Astrocyte (in vitro differentiated cells and primary cell): ENCODE measurements around the gene CREM. TPM values are rescaled to one million over a fixed set of nuclear protein-coding genes. Genes with fewer than 3 reads are reported as not detected.
"Not testable (repeated sequence)": the region's sequence is repeated elsewhere in the genome, so short reads cannot be mapped to it uniquely, and the experiment has no call there.

Experiments used
- DNase-seq: peaks from one replicate; pipeline ENCODE4 v3.0.0-alpha.2; 2010; ENCODE audit warnings: low read depth
- FAIRE-seq: peaks from 2 replicates; lab custom pipeline; 2011; peaks lifted over from hg19 to GRCh38; lab: Jason Lieb, UNC
- H2AFZ ChIP-seq: 2 replicates; pipeline ENCODE4 v1.6.0; 2012; ENCODE audit warnings: low read depth, low read length, inconsistent platforms
- H3K27ac ChIP-seq: 2 replicates; pipeline ENCODE4 v1.5.1; 2011; ENCODE audit warnings: low read depth, low read length, inconsistent platforms
- H3K27me3 ChIP-seq: 2 replicates; pipeline ENCODE4 v1.6.0; 2011; ENCODE audit warnings: low read length, inconsistent platforms; ENCODE audit not compliant: insufficient read depth
- H3K36me3 ChIP-seq: 2 replicates; pipeline ENCODE4 v1.5.1; 2011; ENCODE audit warnings: low read length, inconsistent platforms; ENCODE audit not compliant: insufficient read depth
- H3K4me1 ChIP-seq: 2 replicates; pipeline ENCODE4 v1.5.1; 2011; ENCODE audit warnings: low read length, inconsistent platforms; ENCODE audit not compliant: insufficient read depth
- H3K4me2 ChIP-seq: 2 replicates; pipeline ENCODE4 v1.6.0; 2012; ENCODE audit warnings: low read length, inconsistent platforms
- H3K4me3 ChIP-seq: 2 replicates; pipeline ENCODE4 v1.5.1; 2011; ENCODE audit warnings: low read depth, mild to moderate bottlenecking, low read length, inconsistent platforms; ENCODE audit not compliant: insufficient read depth
- H3K79me2 ChIP-seq: 2 replicates; pipeline ENCODE4 v1.6.0; 2012; ENCODE audit warnings: mild to moderate bottlenecking, low read length, inconsistent platforms; ENCODE audit not compliant: insufficient read depth
- H3K9ac ChIP-seq: 2 replicates; pipeline ENCODE4 v1.6.0; 2012; ENCODE audit warnings: mild to moderate bottlenecking, low read length, inconsistent platforms
- H3K9me3 ChIP-seq: 2 replicates; pipeline ENCODE4 v1.5.1; 2012; ENCODE audit warnings: low read depth, mild to moderate bottlenecking, low read length, inconsistent platforms; ENCODE audit not compliant: insufficient read depth
- H4K20me1 ChIP-seq: 2 replicates; pipeline ENCODE4 v1.6.0; 2012; ENCODE audit warnings: low read length, inconsistent platforms; ENCODE audit not compliant: insufficient read depth
- H3K27ac Mint-ChIP-seq: one replicate; pipeline ENCODE4 v1.8.0; 2021; ENCODE audit warnings: mild to moderate bottlenecking, mixed read lengths; ENCODE audit not compliant: unreplicated experiment
- H3K27me3 Mint-ChIP-seq: one replicate; pipeline ENCODE4 v1.8.0; 2021; ENCODE audit warnings: low read depth, mixed read lengths; ENCODE audit not compliant: unreplicated experiment
- H3K36me3 Mint-ChIP-seq: one replicate; pipeline ENCODE4 v1.8.0; 2021; ENCODE audit warnings: low read depth, mixed read lengths; ENCODE audit not compliant: unreplicated experiment
- H3K4me1 Mint-ChIP-seq: one replicate; pipeline ENCODE4 v1.8.0; 2021; ENCODE audit warnings: low read depth, mixed read lengths; ENCODE audit not compliant: unreplicated experiment
- H3K4me3 Mint-ChIP-seq: one replicate; pipeline ENCODE4 v1.8.0; 2021; ENCODE audit warnings: mild to moderate bottlenecking, moderate library complexity, mixed read lengths; ENCODE audit not compliant: unreplicated experiment
- H3K9me3 Mint-ChIP-seq: one replicate; pipeline ENCODE4 v1.8.0; 2021; ENCODE audit warnings: mild to moderate bottlenecking, mixed read lengths; ENCODE audit not compliant: unreplicated experiment
- CTCF ChIP-seq: IDR thresholded peaks from 2 replicates; pipeline ENCODE4 v1.5.1; 2011; ENCODE audit warnings: low read depth, mild to moderate bottlenecking, inconsistent platforms, low read length, moderate library complexity; ENCODE audit not compliant: insufficient read depth
- EZH2 ChIP-seq: IDR thresholded peaks from 2 replicates; pipeline ENCODE4 v1.6.1; 2012; ENCODE audit warnings: mild to moderate bottlenecking, low read length, inconsistent platforms; ENCODE audit not compliant: insufficient read depth
- total RNA-seq: library from RNA; stranded (reverse); gene quantifications from 2 replicates; pipeline ENCODE4 v1.2.1, GENCODE V29; 2021

CREM gene
- total RNA-seq, 1 donor from 2014 or later = 38.3 TPM

- Mint-ChIP-seq H3K4me3 (no peak overlapping the region), H3K27me3 (no peaks in the 10 kb centered on the region), H3K9me3 (peaks cover 2% of the 10 kb centered on the region), H3K36me3 (peaks cover 12% of the 10 kb centered on the region), H3K27ac (peak overlapping the region; percentile 94), H3K4me1 (peaks cover 9% of the 10 kb centered on the region)
- no peak overlapping the region for H3K4me3 ChIP-seq
- peak overlapping the region; percentile 34 for H3K4me2 ChIP-seq
- peaks cover 89% of the 10 kb centered on the region for H3K79me2 ChIP-seq
- no peaks in the 10 kb centered on the region for H3K27me3 ChIP-seq
- no peak overlapping the region for H3K9ac ChIP-seq
- no peaks in the 10 kb centered on the region for H3K36me3 ChIP-seq
- peak; percentile 39 for FAIRE-seq
- DNase-seq = peak; percentile 73
- H3K27ac ChIP-seq = no peak overlapping the region
- no peak for TF ChIP-seq CTCF
- TF ChIP-seq EZH2 = no peak
- no peaks in the 10 kb centered on the region for H3K9me3 ChIP-seq
- H3K4me1 ChIP-seq = peaks cover 10% of the 10 kb centered on the region
- H4K20me1 ChIP-seq = peaks cover 53% of the 10 kb centered on the region
- H2AFZ ChIP-seq = no peak overlapping the region
These were observed 46.9 kb upstream of the CREM start for GRCh38 chr10:35079763-35080162.

GRCh38 chr10:35080261-35080660, 46.4 kb upstream of the CREM start:
- H3K27ac ChIP-seq, H2AFZ ChIP-seq, DNase-seq, H3K27me3 ChIP-seq, H3K9ac ChIP-seq, H3K27ac Mint-ChIP-seq, H3K36me3 ChIP-seq, H3K4me1 Mint-ChIP-seq, H3K4me2 ChIP-seq, H3K4me3 ChIP-seq, H3K4me3 Mint-ChIP-seq, H3K4me1 ChIP-seq, H3K9me3 Mint-ChIP-seq, H3K9me3 ChIP-seq, FAIRE-seq, H3K27me3 Mint-ChIP-seq: not testable (repeated sequence)
- peaks cover 12% of the 10 kb centered on the region for H3K36me3 Mint-ChIP-seq
- peaks cover 49% of the 10 kb centered on the region for H4K20me1 ChIP-seq
- peaks cover 88% of the 10 kb centered on the region for H3K79me2 ChIP-seq

- FAIRE-seq = no peak
- TF ChIP-seq CTCF (no peak), EZH2 (no peak)
- Mint-ChIP-seq H3K9me3 (peaks cover 2% of the 10 kb centered on the region), H3K27me3 (no peaks in the 10 kb centered on the region), H3K27ac (no peak overlapping the region), H3K36me3 (peaks cover 11% of the 10 kb centered on the region), H3K4me3 (no peak overlapping the region), H3K4me1 (peaks cover 9% of the 10 kb centered on the region)
- peaks cover 8% of the 10 kb centered on the region for H3K4me1 ChIP-seq
- H3K9me3 ChIP-seq = no peaks in the 10 kb centered on the region
- peaks cover 98% of the 10 kb centered on the region for H3K79me2 ChIP-seq
- no peak overlapping the region for H3K27ac ChIP-seq
- H3K27me3 ChIP-seq = no peaks in the 10 kb centered on the region
- H3K9ac ChIP-seq = no peak overlapping the region
- H3K4me2 ChIP-seq = no peak overlapping the region
- no peak overlapping the region for H3K4me3 ChIP-seq
- H2AFZ ChIP-seq = no peak overlapping the region
- H4K20me1 ChIP-seq = peaks cover 73% of the 10 kb centered on the region
- no peak for DNase-seq
- no peaks in the 10 kb centered on the region for H3K36me3 ChIP-seq
These were observed 43.4 kb upstream of the CREM start for GRCh38 chr10:35083242-35083641.
